Fibroblast of villous mesenchyme (primary cell): ENCODE measurements around the gene FRY. TPM values are rescaled to one million over a fixed set of nuclear protein-coding genes. Genes with fewer than 3 reads are reported as not detected.

Experiments used
- DNase-seq: peaks from one replicate; pipeline ENCODE4 v3.0.0-alpha.2; 2010; ENCODE audit warnings: low read depth
- H3K4me3 ChIP-seq: 2 replicates; pipeline ENCODE4 v1.5.1; 2011; ENCODE audit warnings: low read depth, mild to moderate bottlenecking, low read length
- total RNA-seq: library from RNA; depleted of rRNA; stranded (reverse); fragments of >200 nt; gene quantifications from 2 replicates; pipeline ENCODE4 v1.2.3, GENCODE V29; 2012
- TF ChIP-seq, protein P1 (sequence below): IDR thresholded peaks from 2 replicates; pipeline ENCODE4 v1.5.1; 2012; ENCODE audit warnings: low read depth, mild to moderate bottlenecking, low read length; ENCODE audit not compliant: insufficient read depth

FRY gene
- total RNA-seq, 1 donor: 27.2 TPM

DNA sequence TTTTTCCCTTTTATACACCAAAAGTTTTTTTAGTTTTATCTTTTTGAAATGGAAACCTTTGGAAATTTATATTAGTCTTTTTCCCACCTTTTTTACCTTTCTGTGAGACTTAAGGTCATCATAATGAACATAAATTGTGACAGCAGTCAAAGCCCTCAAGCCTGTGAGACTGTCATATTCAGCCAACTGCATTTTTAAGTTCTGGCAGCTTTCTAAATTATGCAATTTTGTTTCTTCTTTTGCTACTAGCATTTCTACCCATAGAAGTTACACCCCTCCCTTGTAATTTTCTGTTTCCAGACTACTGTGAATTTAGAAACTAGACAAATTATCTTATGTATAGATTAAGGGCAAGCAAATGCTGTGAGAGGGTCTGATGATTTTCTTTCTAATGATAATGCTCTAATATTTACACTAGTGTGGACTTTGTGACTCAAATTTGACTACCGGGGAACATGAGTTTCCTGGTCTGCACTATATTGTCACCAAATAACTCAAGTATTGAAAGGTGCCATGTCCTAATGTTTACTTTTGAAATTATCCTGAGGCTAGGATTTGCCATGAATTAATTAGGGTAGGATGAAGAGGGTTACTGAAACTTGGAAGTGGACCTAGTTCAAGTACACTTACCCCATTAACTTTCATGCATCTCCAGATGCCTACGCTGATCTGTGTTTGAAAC, 43.7 kb downstream of the FRY start:
- H3K4me3 ChIP-seq: no peak overlapping the region
- no peak for DNase-seq
- TF ChIP-seq, protein P1, sequence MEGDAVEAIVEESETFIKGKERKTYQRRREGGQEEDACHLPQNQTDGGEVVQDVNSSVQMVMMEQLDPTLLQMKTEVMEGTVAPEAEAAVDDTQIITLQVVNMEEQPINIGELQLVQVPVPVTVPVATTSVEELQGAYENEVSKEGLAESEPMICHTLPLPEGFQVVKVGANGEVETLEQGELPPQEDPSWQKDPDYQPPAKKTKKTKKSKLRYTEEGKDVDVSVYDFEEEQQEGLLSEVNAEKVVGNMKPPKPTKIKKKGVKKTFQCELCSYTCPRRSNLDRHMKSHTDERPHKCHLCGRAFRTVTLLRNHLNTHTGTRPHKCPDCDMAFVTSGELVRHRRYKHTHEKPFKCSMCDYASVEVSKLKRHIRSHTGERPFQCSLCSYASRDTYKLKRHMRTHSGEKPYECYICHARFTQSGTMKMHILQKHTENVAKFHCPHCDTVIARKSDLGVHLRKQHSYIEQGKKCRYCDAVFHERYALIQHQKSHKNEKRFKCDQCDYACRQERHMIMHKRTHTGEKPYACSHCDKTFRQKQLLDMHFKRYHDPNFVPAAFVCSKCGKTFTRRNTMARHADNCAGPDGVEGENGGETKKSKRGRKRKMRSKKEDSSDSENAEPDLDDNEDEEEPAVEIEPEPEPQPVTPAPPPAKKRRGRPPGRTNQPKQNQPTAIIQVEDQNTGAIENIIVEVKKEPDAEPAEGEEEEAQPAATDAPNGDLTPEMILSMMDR: no peak

DNA sequence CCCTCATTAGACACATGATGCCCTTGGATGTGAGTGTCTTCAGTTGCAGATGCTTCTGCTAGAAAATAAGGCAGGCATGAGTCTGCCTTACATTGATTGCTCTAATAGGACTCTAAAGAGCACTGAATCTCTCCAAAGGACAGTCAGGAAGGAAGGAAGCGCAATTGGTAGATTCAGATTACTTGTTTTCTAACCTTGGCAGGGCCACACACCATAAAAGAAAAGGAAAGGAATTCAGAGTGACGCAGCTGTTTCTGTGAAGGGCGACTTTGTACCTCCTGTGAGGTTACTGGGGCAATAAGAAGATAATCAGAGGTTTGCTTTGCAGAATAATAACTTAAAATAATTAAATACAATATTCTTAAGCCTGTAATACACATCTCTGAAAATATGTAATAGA, 48.0 kb downstream of the FRY start:
- no peak overlapping the region for H3K4me3 ChIP-seq
- TF ChIP-seq, protein P1: no peak
- DNase-seq: no peak

DNA sequence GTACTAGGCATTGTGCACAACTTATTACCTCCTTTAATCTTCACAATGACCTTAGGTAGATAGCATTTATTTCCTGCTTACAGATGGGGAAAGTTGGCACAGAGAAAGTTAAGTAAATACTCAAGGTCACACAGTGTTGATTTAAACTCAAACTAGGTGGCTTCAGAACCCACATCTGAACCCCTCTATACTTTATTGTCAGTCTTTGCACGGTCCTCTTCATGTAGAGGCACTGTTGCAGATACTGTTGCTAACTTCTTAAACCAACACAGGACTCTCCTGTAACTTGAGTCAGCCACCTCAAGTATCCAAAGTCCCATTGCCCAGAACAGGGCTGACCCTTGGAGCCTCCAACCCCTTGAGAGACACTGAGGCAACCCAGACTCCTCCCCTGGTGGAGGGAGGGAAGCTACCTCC, 48.8 kb downstream of the FRY start:
- DNase-seq: no peak
- TF ChIP-seq, protein P1: no peak
- H3K4me3 ChIP-seq: no peak overlapping the region

DNA sequence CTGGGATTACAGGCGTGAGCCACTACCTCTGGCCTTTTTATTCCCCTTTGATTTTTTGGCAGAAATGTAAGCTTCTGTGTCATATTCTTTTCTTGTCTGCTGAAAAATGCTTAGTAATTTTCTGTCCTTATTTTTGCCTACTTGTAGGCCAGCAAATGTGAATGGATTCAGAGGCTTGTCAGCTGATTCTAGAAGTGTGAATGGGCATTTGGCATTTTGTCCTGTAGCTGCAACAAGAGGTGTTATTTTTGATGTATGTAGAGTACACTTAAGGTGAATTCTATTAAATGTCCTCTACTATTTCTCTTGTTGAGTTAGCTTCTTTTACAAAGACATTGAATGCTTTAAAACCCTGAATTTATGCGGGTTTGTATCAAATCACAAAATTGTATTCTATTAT, 50.0 kb downstream of the FRY start:
- DNase-seq: no peak
- TF ChIP-seq, protein P1: no peak
- H3K4me3 ChIP-seq: no peak overlapping the region

DNA sequence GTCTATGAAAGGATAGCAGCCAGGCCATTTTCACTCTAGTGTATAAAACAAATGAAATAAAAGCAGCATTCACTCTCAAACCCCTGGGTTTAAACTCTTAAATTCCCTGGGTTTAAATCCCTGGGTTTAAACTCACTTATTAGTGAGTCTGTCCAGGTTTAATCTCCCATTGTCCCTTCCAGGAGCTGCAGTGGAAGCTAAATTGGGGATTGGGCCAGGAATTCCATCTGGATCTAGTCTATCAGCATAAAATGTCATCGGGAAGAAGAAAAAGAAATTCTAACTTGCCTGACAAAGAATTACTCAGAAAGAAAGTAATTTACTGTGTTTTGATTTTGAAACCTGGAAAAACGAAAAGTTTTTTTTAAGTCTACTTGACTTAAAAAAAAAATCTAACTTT, 54.8 kb downstream of the FRY start:
- peak; percentile 32 for DNase-seq
- no peak overlapping the region for H3K4me3 ChIP-seq
- TF ChIP-seq, protein P1: no peak

DNA sequence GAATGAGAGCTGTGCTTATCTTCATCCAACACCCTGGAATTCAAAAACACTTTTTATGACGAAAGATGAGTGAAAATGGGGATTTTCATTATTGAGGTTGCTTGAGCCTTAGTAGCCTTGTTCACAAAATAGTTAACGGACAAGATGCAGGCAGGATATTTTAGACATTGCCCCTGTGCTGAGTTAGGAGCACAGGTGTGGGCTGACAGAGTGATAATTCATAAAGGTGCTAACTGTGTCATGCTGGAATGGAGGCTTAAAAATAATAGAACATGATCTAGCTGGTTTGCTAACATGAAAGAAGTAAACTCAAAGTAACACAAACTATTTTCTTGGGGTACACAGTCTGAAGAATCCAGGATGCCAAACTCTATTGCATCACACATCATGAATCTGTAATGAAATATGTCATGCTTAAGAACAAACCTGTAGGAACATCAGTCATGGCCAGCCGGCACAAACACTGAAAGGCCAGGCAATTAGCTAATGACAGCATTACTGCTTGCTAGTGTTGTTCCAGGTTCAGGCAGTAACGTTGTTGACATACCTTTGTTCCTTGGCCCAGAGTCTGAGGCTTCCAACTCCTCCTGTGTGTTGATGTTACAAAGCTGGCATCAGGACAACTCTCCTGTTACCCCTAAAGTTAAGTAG, 55.3 kb downstream of the FRY start:
- TF ChIP-seq, protein P1: no peak
- H3K4me3 ChIP-seq: no peak overlapping the region
- peak; percentile 26 for DNase-seq
